A172 (cell line): Measurements from ENCODE around the gene TNFSF15. TPM values are rescaled to one million over a fixed set of nuclear protein-coding genes. Genes with fewer than 3 reads are reported as not detected.

Experiments used
- DNase-seq: peaks from one replicate; pipeline ENCODE4 v3.0.0-alpha.2; 2015; ENCODE audit warnings: low spot score
- total RNA-seq: library from RNA; depleted of rRNA; stranded (reverse); fragments of >200 nt; shearing (Covaris generic); gene quantifications from 2 replicates; pipeline ENCODE4 v1.2.3, GENCODE V29; 2014

Gene TNFSF15
- total RNA-seq, 1 experiment from 2014 or later: 0.12 TPM

DNA sequence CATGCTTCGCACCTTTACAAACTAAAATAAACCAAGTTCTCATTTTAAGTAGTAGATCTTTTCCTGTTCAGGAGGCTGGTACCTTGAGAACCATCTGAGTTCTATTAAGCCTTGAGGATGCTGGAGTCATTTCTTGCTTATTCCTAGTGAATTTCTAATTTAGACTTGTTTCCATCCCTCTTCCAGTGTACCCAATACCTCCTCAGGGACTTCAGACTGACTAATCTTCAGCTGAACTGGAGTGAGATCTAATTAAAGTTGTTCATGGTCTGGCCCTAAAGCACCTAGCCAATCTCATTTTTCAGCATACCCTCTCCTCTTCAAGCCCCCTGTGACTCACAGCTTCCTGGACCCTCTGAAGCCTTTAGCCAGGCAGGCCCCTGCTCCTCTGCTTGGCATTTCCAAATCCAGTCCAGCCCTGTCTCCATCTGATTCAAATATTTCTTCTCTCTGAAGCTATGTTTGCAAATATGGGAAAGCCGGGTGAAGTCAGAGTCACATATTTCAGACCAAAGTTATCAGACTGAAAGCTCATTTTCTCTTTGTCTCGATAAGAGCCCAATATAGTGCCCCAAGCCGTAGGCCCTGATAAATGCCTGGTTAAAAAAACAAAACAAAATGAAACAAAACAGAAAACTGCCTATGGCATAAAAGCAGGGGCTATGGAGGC lies 19.4 kb upstream of the TNFSF15 start:
- DNase-seq: no peak

DNA sequence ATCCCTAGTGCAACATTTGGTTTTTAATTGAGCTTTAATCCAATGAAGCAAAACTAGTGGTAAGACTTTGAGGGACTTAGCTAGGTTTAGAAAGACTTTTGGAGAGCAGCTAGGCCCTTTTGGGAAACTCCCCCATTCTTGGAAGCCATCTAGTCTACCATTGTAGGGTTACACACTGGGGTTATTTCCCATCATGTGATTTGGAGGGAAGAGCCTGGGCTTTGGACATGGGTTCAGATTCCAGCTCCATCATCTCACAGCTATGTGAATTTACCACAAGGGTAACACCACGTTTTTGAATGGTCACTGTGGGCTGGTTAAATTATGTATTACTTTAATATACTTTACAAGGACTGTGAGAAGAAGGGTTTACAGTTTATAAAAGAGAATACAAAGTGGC lies 18.3 kb upstream of the TNFSF15 start:
- peak; percentile 8 for DNase-seq

DNA sequence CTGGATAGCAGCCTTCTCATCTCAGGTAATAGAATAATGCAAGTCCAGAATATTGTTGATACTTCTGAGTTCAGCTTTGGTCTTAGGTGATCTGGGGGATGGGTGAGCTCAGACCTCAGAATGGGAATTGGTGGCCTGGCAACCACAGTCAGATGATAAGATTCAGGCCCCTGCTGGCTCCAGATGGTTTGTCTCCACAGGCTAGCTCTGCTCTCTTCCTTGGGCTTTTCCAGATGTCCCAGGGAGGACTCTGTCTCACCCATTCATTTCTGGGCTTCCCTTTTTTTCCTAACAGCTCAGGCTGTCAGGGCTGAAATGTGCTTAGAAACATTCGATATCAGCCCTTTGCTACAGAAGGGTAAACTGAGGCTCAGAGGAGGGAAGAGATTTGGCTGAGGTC lies 17.6 kb upstream of the TNFSF15 start:
- DNase-seq: no peak

- no peak for DNase-seq
Observed at GRCh38 chr9:114822708-114823107, 16.9 kb upstream of the TNFSF15 start.

- no peak for DNase-seq
Observed at GRCh38 chr9:114820776-114821501, 15.1 kb upstream of the TNFSF15 start.

DNA sequence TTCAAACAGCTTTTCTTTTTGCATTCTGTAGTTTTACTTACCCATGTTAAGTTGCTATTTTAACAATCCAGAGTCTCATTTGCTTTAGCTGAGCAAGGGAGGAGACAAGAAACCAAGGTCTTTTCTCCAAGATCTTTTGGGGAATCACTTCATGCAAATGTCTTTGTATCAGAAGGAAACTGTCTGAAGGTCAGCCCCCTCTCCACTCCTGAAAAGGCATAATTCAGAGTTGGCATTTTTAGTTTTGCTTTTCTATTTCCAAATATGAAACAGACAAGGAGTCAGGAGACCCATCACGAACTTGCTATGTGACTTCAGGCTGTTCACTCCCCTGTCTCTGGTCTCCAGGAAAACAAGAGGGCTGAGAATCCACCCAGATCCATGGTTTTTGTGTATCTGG lies 12.3 kb upstream of the TNFSF15 start:
- no peak for DNase-seq

DNA sequence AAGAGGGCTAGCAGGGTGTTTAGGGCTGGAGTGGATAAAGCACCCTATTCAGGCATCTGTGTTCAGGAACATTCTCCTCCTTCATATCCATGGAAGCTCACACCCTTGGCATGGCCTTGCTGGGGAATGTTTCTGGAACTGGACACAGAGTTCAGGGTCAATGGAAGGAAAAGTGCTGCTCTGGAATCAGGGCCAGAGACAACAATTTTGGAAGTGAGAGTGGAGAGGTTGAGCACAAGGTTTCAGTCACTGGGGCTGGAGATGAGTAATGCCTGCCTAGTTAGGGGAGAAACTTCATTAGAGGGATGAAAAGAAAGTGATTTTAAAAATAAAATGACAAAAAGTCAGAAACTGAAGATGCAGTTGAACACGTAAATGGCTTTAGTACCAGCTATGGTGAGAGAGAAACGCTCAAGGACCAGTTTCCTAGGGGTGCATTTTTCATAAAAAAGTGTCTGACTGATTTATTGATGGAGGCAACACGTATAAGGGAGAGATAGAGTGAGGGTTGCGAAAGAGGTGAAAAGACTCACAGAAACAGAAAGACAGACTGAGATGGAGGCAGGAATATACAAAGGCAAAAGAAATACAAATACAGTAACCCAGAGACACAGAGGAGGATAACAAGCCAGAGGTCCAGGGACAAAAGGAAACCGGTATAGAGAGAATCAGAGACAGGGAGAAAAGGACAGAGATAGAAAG lies 8.0 kb upstream of the TNFSF15 start:
- DNase-seq: no peak

DNA sequence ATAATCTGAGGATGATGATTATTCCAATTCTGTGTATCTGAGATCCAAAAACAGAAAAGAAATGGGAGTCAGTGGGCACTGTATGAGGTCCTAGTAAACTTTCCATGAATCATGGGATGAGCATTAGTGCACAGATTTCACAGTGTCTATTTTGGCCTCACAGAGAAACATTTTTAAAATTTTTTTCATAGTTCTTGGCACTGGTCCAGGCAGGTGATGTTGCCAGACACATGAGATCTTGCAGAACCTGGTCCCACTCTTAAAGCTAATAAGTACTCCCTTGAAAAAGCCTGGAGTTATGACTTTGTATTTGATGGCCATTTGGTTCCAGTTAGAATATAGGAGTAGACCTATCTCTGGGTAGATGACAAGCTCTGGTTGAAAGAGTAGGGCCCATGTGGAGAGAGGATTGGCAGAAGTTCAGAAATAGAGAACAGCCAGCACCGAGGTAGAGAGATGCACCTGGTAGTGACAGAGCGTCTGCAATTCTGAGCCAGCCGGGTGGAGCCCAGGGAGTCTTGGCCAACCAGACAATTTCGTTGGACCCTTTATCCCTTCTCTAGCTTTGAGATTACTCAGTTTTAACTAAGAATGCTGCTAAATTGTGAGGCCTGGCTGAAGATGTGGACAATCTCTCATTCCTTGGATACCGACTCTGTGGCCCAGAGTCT lies 6.3 kb upstream of the TNFSF15 start:
- DNase-seq: no peak

- DNase-seq: peak; percentile 68
Observed at GRCh38 chr9:114811301-114811700, 5.5 kb upstream of the TNFSF15 start.

DNA sequence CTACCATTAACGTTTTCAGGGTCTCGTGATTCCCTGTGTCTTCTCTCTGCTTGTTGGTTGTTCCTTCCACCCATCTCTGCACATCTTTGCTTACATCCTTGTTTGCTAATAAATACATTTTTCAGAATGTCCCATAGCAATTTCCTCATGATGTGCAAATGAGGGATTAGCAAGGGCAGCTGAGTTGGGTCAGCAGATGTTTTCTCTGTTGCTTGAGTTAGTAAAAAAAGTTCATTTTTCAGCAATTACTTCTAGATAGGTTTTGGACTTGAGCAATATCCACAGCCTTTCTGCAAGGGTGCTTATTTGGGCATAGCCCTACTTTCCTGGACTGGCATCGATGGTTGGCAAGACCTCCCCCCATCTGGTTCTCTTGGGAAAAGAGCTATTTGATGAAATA lies 4.8 kb upstream of the TNFSF15 start:
- no peak for DNase-seq

- DNase-seq: no peak
Observed at GRCh38 chr9:114806526-114806900, 674 bp upstream of the TNFSF15 start.

GRCh38 chr9:114804505-114804904 lies 1.3 kb downstream of the TNFSF15 start:
- DNase-seq: peak; percentile 91

DNA sequence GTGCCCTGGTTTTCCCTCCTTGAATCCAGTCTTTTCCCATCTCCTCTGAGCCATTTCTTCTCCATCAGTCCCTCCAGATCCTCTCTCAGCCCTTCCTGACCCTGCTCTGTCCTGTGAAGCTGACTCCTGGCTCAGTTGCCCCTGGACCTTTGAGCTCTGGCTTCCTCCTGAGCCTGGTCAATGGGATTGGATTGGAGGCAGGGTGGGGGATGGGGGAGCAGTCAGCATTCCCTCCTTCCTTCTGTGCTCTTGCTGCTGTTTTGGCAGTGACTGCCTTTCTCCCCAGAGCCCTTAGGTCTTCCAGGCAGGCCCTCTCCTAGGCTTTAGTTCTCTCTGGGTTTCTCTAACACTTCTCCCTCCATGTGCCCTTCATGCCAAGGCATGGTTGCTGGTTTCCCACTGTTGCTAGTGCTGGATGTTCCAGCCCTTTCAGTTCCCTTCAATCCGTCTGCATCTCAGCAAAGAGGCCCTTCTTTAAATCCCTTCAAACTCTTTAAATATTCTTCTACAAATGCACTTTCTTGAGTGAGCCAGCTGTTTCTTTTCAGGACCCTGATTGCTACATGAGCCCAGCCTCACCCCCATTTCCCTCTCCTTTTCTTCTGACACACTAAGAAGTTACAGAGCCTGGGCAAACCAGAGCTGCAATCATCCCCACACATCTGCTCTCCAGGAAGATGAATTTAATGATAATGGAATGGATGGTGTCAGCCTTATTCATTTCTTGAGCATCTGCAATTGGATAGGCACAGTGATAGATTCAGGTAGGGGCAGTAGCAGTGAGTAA lies 2.2 kb downstream of the TNFSF15 start:
- no peak for DNase-seq

DNA sequence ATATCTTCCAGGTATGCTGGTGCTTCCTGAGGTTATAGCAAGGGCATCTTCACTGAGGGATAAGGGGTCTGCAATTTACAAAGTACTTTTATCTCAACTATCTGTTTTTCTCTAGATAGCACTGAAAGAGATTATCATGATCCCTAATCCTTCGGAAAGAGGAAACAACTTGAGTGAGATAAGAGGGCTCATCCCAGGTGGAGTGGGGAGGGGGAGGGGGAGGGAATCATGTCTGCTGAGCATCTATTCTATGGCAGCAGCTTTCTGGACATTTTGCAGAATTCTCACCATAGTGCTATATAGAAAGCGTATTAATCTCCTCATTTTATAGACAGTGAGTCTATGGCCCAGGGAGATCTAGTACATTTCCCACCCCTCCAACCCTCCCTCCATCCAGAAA lies 5.9 kb downstream of the TNFSF15 start:
- no peak for DNase-seq

DNA sequence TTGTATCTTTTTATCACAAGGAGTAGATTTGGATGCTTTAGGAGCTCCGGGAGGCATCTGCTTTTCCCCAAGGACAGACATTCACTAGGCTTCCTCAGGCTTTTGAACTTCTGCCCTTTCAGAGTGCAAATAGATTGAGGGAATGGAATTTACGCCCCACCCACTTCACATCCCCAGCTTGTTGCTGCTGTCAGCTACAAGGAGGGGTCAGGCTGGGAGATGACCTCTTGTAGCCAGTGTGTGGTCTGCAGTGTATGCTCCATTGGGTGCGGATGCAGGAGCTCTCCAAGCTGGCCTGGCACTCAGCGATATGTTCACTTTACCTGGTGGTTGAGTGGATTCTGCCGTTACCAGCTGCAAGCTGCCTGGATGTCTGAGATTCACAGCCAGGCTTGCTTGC lies 6.4 kb downstream of the TNFSF15 start:
- no peak for DNase-seq

DNA sequence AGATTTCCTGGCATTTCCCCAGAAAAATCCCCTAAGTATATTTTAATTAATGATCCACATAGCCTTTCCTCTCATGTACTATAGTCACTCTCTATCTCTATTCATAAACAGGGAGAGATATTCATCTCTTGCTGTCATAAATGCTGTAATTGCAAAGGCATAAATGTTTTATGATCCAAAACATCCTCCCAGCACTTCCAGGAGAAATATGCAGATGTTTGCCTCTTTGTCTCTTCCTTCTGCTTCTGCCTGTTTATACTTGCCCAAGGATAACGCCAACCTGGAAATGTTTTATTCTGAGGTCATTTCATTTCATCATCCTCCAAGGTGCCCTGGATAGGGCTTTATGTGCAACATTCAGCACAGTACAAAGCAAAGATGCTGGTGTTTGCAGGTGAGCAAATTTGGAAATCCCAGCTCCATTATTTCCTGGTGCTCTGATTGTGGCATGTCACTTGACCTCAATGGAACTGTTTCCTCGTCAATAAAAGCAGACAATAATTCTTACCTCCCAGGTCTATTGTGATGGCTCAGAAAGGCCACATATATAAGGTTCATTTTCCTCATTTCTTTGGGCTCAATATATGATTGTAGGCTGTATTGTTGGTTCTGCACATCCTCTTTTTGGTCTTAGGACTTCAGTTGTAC lies 6.9 kb downstream of the TNFSF15 start:
- no peak for DNase-seq

GRCh38 chr9:114798101-114798500 lies 7.7 kb downstream of the TNFSF15 start:
- DNase-seq: no peak

DNA sequence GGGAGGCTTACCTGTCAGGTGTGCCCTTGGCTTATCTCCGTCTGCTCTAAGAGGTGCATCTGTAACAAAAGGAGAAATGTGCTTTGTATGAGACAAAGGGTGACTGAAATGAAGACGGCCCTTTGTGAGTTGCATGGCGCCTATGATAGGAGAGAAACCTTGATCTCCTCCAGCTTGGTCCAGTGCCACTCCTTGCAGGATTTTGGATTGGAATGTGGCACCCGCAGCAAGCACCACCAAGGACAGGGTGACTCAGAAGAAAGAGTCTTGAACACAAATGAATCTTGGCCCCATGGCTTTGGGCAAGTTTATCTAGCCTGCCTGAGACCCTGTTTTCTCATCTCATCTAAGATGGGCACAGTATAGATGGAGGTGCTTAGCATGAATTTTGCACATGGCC lies 13.4 kb downstream of the TNFSF15 start:
- no peak for DNase-seq

- DNase-seq: no peak
Observed at GRCh38 chr9:114791736-114792135, 14.1 kb downstream of the TNFSF15 start.

DNA sequence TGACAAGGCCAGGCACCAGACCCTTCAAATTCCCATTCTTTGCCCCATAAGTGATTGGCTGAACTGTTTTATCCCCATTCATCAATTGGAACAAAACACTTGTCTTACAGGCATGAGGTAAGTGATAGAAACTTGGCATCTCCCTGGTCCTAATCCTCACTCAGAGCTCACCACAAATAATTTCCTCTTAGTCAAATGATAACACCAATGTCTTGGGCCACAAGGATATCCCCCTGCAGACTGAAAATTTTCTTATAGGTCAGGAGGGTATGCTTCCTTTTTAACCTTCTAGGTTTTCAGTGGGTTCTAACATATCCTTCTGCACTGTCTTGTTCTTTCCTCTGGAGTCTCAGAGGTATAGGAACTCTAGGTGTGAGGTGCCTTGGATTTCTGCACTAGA lies 14.5 kb downstream of the TNFSF15 start:
- no peak for DNase-seq

DNA sequence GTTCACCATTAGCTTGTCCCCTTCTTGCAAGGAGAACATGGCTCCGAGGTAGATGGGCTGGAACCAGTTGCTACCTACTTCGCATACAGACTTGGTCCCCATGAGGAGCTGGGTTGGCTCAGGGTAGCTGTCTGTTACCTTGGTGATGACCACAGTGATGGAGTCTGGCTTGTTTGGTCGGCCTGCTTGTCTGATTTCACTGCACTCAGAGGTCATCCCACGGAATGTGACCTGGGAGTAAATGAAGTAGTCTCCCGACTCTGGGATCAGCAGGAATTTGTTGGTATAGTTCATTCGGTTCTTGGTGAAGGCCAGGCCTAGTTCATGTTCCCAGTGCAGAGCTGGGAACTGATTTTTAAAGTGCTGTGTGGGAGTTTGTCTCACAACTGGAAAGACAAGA lies 15.3 kb downstream of the TNFSF15 start:
- peak; percentile 14 for DNase-seq
